Muscle of leg (tissue), 11 donors: ENCODE measurements around the gene SPDYE18. TPM values are rescaled to one million over a fixed set of nuclear protein-coding genes. Genes with fewer than 3 reads are reported as not detected.
"Not testable (repeated sequence)": the region's sequence is repeated elsewhere in the genome, so short reads cannot be mapped to it uniquely, and the experiment has no call there.

ENCODE experiments used
- DNase-seq: peaks from one replicate; pipeline ENCODE4 v3.0.0; 2013
- H3K27ac ChIP-seq: one replicate; pipeline ENCODE4 v1.5.1; 2013; ENCODE audit warnings: mild to moderate bottlenecking, low read length, control low read depth
- H3K27me3 ChIP-seq: one replicate; pipeline ENCODE4 v1.6.1; 2013; ENCODE audit warnings: low read length; ENCODE audit not compliant: control insufficient read depth, insufficient read depth
- H3K36me3 ChIP-seq: one replicate; pipeline ENCODE4 v1.6.1; 2013; ENCODE audit warnings: low read length; ENCODE audit not compliant: control insufficient read depth, insufficient read depth
- H3K4me1 ChIP-seq: one replicate; pipeline ENCODE4 v1.6.1; 2013; ENCODE audit warnings: low read length; ENCODE audit not compliant: control insufficient read depth, insufficient read depth
- H3K4me3 ChIP-seq: one replicate; pipeline ENCODE4 v1.5.1; 2013; ENCODE audit warnings: low read length, control low read depth
- H3K9me3 ChIP-seq: replicated peaks from 2 replicates; pipeline ENCODE4 v1.6.1; 2013; ENCODE audit warnings: low read depth, low read length; ENCODE audit not compliant: control insufficient read depth
- WGBS: methylation state at CpG from one replicate; pipeline ENCODE4 v1.1.5; 2013; ENCODE audit warnings: missing lambda C conversion rate; ENCODE audit not compliant: insufficient coverage; 5-methylcytosine and 5-hydroxymethylcytosine counted together
- polyA plus RNA-seq, 8 donors: library from polyadenylated mRNA; unstranded; fragments of 120-200 nt; gene quantifications; one replicate each; pipeline versions ENCODE4 v1.2.1 to v1.2.3, GENCODE V29; 2013; ENCODE audit warnings: inconsistent platforms in 1 of 8, low replicate concordance in 1 of 8; ENCODE audit not compliant: insufficient read length in 8 of 8, insufficient read depth in 1 of 8
- total RNA-seq: library from RNA; stranded (reverse); fragments of 120-200 nt; gene quantifications from one replicate; pipeline ENCODE4 v1.2.4, GENCODE V29; 2013

SPDYE18 gene
- total and polyA plus RNA-seq, 9 donors = 0.15 to 0.85 (median 0.41) TPM; not detected in 1

GRCh38 chr7:77006127-77007110 lies 55.9 kb downstream of the SPDYE18 start:
- not testable (repeated sequence) for DNase-seq, H3K36me3 ChIP-seq, H3K9me3 ChIP-seq, H3K4me3 ChIP-seq, H3K27ac ChIP-seq, H3K4me1 ChIP-seq, H3K27me3 ChIP-seq
- WGBS = 87% methylated on average over 3 of the region's 22 CpGs

- H3K4me1 ChIP-seq, H3K27ac ChIP-seq, DNase-seq, H3K36me3 ChIP-seq, H3K9me3 ChIP-seq, H3K27me3 ChIP-seq, H3K4me3 ChIP-seq: not testable (repeated sequence)
- WGBS = 75% methylated on average over 3 of the region's 27 CpGs
These were observed 56.8 kb downstream of the SPDYE18 start for GRCh38 chr7:77005461-77006057.

- not testable (repeated sequence) for H3K27ac ChIP-seq, H3K27me3 ChIP-seq, H3K9me3 ChIP-seq, H3K4me1 ChIP-seq, H3K36me3 ChIP-seq, DNase-seq, H3K4me3 ChIP-seq
- WGBS = no CpG with 5 or more reads among the region's 18 CpGs
These were observed 58.2 kb downstream of the SPDYE18 start for GRCh38 chr7:77004151-77004550.

GRCh38 chr7:77003241-77003640 lies 59.1 kb downstream of the SPDYE18 start:
- H3K27ac ChIP-seq, H3K27me3 ChIP-seq, H3K4me1 ChIP-seq, DNase-seq, H3K36me3 ChIP-seq, H3K4me3 ChIP-seq, H3K9me3 ChIP-seq: not testable (repeated sequence)
- WGBS = 93% methylated on average over 3 of the region's 10 CpGs

GRCh38 chr7:77002678-77003233 lies 59.6 kb downstream of the SPDYE18 start:
- not testable (repeated sequence) for H3K27ac ChIP-seq, DNase-seq, H3K4me1 ChIP-seq, H3K4me3 ChIP-seq, H3K27me3 ChIP-seq, H3K9me3 ChIP-seq, H3K36me3 ChIP-seq
- 92% methylated on average over 16 of the region's 21 CpGs for WGBS

- WGBS = 86% methylated on average over 9 of the region's 15 CpGs
- not testable (repeated sequence) for H3K27me3 ChIP-seq, H3K36me3 ChIP-seq, H3K4me1 ChIP-seq, DNase-seq, H3K4me3 ChIP-seq, H3K27ac ChIP-seq, H3K9me3 ChIP-seq
These were observed 60.3 kb downstream of the SPDYE18 start for GRCh38 chr7:77002104-77002503.

Other genes with a start within 250 kb of the SPDYE18 start
- gene SPDYE17, start 30.2 kb downstream of the SPDYE18 start, total RNA-seq = not detected
- not detected for gene SPDYE17, start 30.2 kb downstream of the SPDYE18 start, polyA plus RNA-seq
- gene CCDC146, start 60.1 kb upstream of the SPDYE18 start, total RNA-seq = 6.7 TPM
- 10 to 100 TPM in 2 of 8 donors, 1 to 10 TPM in 6; 5.3 to 11.7 (median 7.4) TPM for gene CCDC146, start 60.1 kb upstream of the SPDYE18 start, polyA plus RNA-seq
- 21.7 TPM for gene FGL2, start 137.3 kb upstream of the SPDYE18 start, total RNA-seq
- 10 to 100 TPM; 12.9 to 21.4 (median 16.8) TPM for gene FGL2, start 137.3 kb upstream of the SPDYE18 start, polyA plus RNA-seq